T1000 (cell line): Measurements from ENCODE around the gene IGSF9B.

Experiments
- DNase-seq: peaks from one replicate; lab custom pipeline; 2025; ENCODE audit warnings: mixed read lengths; lab: John Stamatoyannopoulos, UW

Gene IGSF9B

GRCh38 chr11:133983660-133984316, 27.0 kb upstream of the IGSF9B start:
- DNase-seq = no peak

DNA sequence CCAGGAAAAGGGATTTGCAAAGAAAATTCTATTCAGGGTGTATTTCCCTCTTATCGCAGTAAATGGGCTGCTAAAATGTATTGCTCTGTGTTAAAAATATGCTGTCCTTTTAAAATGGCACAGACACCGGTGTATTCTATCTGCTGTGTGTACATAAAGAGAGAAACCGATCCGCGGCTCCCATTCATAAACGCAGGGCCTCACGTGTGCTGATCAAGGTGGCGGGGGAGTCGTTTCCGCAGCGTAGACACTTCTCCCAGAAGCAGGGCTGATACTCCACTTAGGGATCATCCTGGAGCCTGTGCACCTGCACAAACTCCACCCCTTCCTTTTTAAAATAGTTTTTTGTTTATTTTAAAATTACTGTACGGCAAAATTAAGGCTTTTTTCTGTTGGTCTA, 26.1 kb upstream of the IGSF9B start:
- DNase-seq = no peak

DNA sequence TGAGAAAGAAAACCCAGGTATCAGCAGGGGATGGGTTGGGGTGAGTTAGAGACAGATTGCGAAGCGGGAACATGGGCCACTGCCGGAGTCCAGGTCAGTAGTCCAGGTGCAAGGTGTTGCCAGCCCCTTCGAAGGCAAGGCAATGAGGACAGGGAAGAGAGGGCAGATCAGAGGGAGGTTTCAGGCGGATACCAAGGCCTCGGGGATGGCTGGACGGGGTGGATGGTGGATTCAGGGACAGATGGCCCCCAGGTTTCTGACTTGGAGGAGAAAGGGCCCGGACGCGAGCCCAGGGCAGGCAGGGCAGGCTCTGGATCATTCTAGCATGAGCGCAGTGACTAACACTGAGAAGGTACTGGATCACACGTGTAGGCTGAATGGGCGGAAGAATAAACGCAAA, 25.4 kb upstream of the IGSF9B start:
- DNase-seq = no peak

DNA sequence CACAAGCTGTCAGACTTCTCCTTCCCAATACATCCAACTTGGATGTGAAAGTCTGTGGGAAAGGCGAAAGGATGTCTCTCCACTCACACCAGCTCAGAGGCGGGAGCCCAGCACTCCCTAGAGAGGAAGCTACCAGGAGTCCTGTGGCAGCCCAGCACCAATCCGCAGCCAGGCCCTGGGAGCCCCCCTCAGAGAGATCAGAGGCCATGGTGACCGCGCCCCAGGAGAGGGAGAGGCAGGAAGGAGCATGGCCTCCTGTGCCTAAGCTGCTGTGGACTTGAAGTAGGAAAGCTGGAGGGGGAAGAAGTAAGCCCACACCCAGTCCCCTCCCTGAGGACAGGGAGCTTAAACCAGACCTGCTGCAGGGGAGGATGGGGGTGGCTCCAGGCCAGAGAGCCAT, 24.4 kb upstream of the IGSF9B start:
- no peak for DNase-seq

GRCh38 chr11:133980665-133981064, 23.9 kb upstream of the IGSF9B start:
- no peak for DNase-seq

DNA sequence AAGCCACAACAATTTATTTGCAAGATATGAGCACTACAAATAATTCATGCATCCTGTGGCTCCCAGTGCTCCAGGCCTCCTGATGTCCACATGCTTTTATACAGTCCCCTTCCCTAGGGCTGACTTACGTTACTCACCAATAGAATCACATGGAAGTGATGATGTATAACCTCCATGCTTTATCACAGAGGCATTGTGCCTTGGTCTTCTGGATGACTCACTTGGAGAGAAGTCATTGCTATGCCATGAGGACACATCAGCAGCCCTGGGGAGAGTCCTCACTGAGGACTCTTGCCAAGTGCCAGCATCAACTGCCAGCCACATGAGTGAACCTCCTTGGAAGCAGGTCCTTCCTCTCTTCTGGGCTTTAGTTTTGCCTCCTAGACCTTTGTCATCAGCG, 22.0 kb upstream of the IGSF9B start:
- no peak for DNase-seq

- DNase-seq = no peak
Observed at GRCh38 chr11:133977067-133977677, 20.4 kb upstream of the IGSF9B start.

- no peak for DNase-seq
Observed at GRCh38 chr11:133975488-133975849, 18.7 kb upstream of the IGSF9B start.

GRCh38 chr11:133974836-133975487, 18.2 kb upstream of the IGSF9B start:
- no peak for DNase-seq

- DNase-seq = no peak
Observed at GRCh38 chr11:133971881-133972280, 15.1 kb upstream of the IGSF9B start.

DNA sequence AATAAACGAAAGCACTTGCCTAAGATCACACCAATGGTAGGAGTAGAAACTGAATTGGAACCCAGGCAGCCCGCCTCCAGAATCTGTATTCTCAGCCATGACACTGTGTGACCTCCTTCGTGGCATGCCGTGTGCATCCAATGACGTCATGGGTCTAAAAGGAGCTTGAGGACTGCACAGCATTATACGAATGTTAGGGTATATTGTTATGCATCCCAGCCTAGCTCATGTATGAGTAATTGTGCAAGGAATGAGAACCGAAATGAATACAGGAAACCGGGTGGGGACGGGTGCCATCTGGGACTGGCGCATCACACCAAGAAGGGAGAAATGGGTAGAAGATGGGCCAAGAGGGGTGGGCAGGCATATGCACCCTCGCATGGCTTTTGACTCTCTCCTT, 12.3 kb upstream of the IGSF9B start:
- DNase-seq = no peak

DNA sequence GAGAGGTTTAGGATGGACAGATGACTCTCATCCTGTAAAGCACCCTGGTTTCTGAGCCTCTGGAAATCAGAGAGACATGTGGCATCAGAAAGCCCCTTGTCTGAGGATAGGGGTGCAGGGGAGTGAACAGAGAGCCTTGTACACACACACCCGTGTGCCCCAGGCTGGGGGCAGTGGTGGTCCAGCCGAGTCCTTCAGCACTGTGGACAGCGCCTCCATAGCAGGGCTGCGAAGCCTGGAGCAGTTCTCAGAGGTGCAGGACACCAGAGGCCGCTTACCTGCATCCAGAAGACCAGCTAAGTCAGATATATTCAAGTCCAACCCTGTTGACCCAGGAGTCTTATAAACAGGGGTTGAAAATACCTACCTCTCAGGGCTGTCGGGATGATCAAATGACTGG, 11.5 kb upstream of the IGSF9B start:
- DNase-seq = no peak

- DNase-seq = no peak
Observed at GRCh38 chr11:133967599-133968238, 11.0 kb upstream of the IGSF9B start.

DNA sequence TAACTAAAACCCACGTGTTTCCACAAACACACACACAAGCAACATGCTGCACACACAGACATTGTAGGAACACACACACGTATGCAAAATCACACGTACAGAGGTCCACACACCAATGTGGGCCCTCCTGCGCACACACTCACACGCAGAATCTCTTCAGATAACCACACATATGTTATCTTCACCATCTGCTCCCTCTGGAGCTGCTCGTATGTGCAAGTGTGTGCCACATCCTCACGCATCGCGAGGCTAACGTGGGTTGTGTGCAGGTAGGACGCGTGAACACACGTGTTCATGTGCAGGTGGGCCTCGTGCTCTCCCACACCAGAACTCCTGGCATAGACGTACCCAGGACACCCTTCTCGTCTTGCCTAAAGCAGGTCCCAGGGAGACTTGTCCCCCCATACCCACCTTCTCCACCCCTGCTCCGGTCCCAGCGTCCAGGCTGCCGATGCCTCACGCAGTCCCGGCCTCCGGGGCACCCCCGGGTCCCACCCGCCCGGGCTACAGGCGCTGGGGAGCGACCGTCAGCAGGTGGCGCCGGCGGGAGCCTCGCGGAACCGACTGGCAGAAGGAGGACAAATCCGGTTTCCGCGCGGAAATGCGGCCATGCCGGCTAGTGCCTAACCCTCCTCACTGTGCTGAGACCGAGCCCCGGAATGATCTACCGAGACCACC, 10.3 kb upstream of the IGSF9B start:
- no peak for DNase-seq

DNA sequence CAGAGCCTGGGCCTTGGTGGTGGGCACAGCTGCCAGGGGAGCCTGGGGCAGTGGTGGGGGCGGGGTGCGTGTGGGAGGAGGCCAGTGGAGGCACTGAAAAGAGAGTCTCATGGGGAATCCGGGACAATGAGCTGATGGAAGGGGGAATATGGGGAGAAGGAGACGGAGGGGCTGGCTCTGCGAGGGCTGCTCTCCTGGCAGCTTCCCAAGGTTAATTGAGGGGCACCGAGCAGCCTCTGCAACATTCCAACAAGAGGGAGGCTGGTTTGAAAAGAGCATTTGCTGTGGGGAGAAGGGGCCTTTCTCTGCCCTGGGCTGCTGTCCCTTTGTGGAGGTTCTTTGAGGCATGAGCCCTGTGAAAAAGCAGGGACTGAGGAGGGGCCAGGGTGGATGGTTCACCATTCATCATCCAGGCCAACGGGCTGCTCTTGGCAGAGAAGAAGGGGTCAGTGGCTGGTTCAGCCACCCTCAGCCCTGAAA, 9.4 kb upstream of the IGSF9B start:
- DNase-seq = no peak

- no peak for DNase-seq
Observed at GRCh38 chr11:133965031-133965601, 8.3 kb upstream of the IGSF9B start.

DNA sequence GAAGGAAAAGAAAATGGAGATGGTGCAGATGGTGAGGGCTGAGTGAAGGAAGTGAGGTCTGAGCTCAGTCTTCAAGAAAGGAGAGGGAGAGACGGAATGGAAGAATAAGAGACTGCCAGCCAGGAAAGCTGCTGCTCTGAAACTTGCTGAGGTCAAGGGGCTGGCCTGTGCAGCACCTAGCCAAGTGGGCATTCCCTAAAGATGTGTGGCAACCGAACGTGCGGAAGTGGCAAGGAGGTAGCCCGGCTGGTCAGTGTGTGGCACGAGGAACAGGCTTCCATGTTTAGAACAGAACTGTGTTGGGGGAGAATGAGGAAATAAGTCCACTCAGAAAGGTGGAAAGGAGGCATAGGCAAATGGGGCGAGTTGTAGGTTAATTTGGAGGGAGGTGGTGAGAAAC, 7.6 kb upstream of the IGSF9B start:
- DNase-seq = no peak

GRCh38 chr11:133961890-133962289, 5.1 kb upstream of the IGSF9B start:
- no peak for DNase-seq

DNA sequence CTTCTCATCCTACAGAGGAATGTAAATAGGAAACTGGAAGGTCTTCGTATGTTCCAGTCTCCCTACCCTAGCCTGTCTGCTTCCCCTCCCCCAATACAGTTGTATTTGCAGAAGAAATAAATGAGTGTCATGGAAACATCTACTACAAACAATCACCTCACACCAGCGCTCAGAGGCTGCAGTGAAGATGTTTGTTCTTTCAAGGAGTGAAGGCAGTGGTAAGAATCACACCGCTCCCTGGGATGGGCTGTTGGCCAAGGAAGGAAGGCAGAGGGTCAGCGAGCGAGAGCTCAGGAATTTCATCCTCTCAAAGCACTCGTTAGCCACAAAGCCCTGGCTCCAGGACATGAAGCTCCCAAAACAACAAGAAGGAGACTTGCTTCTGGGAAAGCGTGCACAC, 1.1 kb upstream of the IGSF9B start:
- no peak for DNase-seq

DNA sequence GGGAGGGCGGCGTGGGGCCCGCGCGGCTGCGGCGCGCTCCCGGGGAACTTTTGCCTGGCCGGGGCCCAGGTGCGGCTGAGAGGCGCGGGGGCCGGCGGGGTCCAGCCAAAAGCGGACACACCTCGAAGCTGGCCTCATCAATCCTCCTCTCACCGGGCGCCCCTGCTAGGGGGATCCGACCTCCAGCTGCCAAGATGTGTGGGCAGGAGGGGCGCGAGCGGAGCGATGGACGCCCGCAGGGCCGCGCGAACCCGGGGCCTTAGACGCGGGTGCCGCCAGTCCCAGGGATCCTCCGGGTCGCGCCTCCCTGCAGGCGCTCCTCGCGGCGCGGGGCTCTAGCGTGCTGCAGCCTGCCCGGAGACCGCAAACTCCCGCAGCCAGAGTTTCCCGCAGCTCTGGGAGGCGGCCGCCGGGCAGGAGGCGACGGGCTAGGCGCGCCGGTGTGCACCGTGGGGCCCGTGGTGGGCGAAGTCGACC, 785 bp downstream of the IGSF9B start:
- no peak for DNase-seq

GRCh38 chr11:133955081-133955891, 1.5 kb downstream of the IGSF9B start:
- no peak for DNase-seq
